C1 segment of cervical spinal cord (tissue), 14 donors: ENCODE results near the gene FAAP100.

Source experiments
- DNase-seq, 14 donors: peaks; one replicate each; lab custom pipeline; 2025; lab: John Stamatoyannopoulos, UW

Gene FAAP100

GRCh38 chr17:81526662-81527571, 25.2 kb downstream of the FAAP100 start:
- DNase-seq: no peak

GRCh38 chr17:81524865-81525159, 27.3 kb downstream of the FAAP100 start:
- no peak for DNase-seq

GRCh38 chr17:81524039-81524864, 27.9 kb downstream of the FAAP100 start:
- no peak for DNase-seq

GRCh38 chr17:81523402-81524038, 28.6 kb downstream of the FAAP100 start:
- DNase-seq: peak in 4 of 14 donors; percentile 11 to 30 (median 24)

GRCh38 chr17:81522491-81523401, 29.4 kb downstream of the FAAP100 start:
- DNase-seq: no peak

- no peak for DNase-seq
Measured at GRCh38 chr17:81520021-81520901, 31.9 kb downstream of the FAAP100 start.

- no peak for DNase-seq
Measured at GRCh38 chr17:81519284-81520020, 32.7 kb downstream of the FAAP100 start.

- peak in 1 of 14 donors; percentile 6 for DNase-seq
Measured at GRCh38 chr17:81518785-81519283, 33.3 kb downstream of the FAAP100 start.

GRCh38 chr17:81518113-81518784, 33.9 kb downstream of the FAAP100 start:
- DNase-seq: no peak

GRCh38 chr17:81517339-81518112, 34.6 kb downstream of the FAAP100 start:
- DNase-seq: no peak

GRCh38 chr17:81517009-81517338, 35.2 kb downstream of the FAAP100 start:
- no peak for DNase-seq

- DNase-seq: no peak
Measured at GRCh38 chr17:81516439-81516838, 35.7 kb downstream of the FAAP100 start.

- no peak for DNase-seq
Measured at GRCh38 chr17:81515530-81516041, 36.6 kb downstream of the FAAP100 start.

- DNase-seq: peak in 7 of 14 donors; percentile 17 to 66 (median 31)
Measured at GRCh38 chr17:81514739-81515529, 37.2 kb downstream of the FAAP100 start.

- no peak for DNase-seq
Measured at GRCh38 chr17:81514489-81514738, 37.7 kb downstream of the FAAP100 start.

- peak in 8 of 14 donors; percentile 31 to 77 (median 66) for DNase-seq
Measured at GRCh38 chr17:81513753-81514488, 38.2 kb downstream of the FAAP100 start.
